Measurements from ENCODE around the gene IFRD2. TPM values are rescaled to one million over a fixed set of nuclear protein-coding genes. Genes with fewer than 3 reads are reported as not detected.
A peak's percentile ranks its signal among the peaks of the same experiment; 100 is the strongest.

IFRD2 gene
- total and polyA plus RNA-seq, 9 of the 15 experiments (the other 6 are each of a cell fraction or from before 2014, with no cell fraction given): 30.5 to 115 (median 52.8) TPM

DNA sequence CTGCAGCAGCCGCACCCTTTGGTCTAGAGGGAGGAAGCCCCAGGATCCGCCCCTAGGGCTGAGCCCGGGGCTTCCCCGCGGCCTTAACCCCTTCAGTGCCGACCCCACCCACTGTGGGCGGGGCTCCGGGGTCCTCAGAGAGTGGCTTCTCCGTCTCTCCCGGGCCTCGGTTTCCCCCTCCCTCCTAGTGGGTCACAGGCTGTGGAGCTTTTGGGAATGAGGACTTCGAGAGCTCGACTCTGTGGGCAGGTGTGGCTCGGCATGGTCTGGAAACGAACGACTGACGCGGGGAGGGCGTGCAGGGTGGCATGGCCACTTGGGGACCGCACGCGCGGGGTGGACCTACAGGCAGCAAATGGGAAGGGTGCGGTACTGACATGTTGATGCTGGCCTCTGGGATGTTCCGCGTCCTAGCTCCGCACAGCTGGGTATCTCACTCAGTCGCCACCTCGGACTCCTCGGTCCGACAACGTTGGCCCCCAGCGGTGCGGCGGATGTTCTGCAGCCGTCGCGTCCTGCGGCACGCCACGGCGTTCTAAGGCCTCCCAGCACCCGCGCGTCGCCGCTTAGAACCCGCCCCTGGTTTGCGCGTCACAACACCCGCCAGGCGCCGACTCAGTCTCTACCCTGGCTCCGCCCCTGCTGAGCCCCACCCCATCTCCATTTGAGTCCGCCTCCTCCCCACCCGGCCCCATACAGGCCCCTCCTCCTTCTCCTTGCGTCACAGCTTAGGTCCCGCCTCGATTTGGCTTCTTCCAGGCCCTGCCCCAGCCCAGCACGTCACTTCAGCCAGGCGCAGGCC, 6.8 kb upstream of the IFRD2 start, which contains the start of the genes HYAL3 and NAA80 (continued):
- TF ChIP-seq, protein P1, sequence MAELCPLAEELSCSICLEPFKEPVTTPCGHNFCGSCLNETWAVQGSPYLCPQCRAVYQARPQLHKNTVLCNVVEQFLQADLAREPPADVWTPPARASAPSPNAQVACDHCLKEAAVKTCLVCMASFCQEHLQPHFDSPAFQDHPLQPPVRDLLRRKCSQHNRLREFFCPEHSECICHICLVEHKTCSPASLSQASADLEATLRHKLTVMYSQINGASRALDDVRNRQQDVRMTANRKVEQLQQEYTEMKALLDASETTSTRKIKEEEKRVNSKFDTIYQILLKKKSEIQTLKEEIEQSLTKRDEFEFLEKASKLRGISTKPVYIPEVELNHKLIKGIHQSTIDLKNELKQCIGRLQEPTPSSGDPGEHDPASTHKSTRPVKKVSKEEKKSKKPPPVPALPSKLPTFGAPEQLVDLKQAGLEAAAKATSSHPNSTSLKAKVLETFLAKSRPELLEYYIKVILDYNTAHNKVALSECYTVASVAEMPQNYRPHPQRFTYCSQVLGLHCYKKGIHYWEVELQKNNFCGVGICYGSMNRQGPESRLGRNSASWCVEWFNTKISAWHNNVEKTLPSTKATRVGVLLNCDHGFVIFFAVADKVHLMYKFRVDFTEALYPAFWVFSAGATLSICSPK (IDR thresholded peaks at IDR 0.05; ENCODE audit: borderline replicate concordance): no peak
- peak; percentile 68 for TF ChIP-seq POLR2AphosphoS2 (IDR thresholded peaks at IDR 0.05; ENCODE audit: low read length)
- peak; percentile 76 for TF ChIP-seq POLR2A (conservative IDR thresholded peaks at IDR 0.05)
- TF ChIP-seq BHLHE40 (IDR thresholded peaks at IDR 0.05; ENCODE audit: low read length): peak; percentile 60; the same call in 1 of the 2 replicates
- TF ChIP-seq ZC3H11A (IDR thresholded peaks at IDR 0.05; ENCODE audit: low read depth, low read length): no peak
- TF ChIP-seq, protein P2, sequence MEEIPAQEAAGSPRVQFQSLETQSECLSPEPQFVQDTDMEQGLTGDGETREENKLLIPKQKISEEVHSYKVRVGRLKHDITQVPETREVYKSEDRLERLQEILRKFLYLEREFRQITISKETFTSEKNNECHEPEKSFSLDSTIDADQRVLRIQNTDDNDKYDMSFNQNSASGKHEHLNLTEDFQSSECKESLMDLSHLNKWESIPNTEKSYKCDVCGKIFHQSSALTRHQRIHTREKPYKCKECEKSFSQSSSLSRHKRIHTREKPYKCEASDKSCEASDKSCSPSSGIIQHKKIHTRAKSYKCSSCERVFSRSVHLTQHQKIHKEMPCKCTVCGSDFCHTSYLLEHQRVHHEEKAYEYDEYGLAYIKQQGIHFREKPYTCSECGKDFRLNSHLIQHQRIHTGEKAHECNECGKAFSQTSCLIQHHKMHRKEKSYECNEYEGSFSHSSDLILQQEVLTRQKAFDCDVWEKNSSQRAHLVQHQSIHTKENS (CRISPR knock-in tag; IDR thresholded peaks at IDR 0.05): no peak
- TF ChIP-seq TCF7L2 (IDR thresholded peaks at IDR 0.05; ENCODE audit: low read depth, low read length): no peak
- TF ChIP-seq SIRT6 (IDR thresholded peaks at IDR 0.05; ENCODE audit: low read depth, low read length): no peak
- TF ChIP-seq, protein P3, sequence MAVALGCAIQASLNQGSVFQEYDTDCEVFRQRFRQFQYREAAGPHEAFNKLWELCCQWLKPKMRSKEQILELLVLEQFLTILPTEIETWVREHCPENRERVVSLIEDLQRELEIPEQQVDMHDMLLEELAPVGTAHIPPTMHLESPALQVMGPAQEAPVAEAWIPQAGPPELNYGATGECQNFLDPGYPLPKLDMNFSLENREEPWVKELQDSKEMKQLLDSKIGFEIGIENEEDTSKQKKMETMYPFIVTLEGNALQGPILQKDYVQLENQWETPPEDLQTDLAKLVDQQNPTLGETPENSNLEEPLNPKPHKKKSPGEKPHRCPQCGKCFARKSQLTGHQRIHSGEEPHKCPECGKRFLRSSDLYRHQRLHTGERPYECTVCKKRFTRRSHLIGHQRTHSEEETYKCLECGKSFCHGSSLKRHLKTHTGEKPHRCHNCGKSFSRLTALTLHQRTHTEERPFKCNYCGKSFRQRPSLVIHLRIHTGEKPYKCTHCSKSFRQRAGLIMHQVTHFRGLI (CRISPR knock-in tag; IDR thresholded peaks at IDR 0.05): no peak
- TF ChIP-seq ZNF583 (CRISPR knock-in tag; IDR thresholded peaks at IDR 0.05): no peak
- TF ChIP-seq KDM4B (IDR thresholded peaks at IDR 0.05; ENCODE audit: borderline replicate concordance in 2 of 2, low read depth in 1 of 2): no peak; a peak in 1 of 4 replicates
- no peak for TF ChIP-seq MEF2D (tag; conservative IDR thresholded peaks at IDR 0.05; ENCODE audit: low read depth)
- no peak for TF ChIP-seq ELK1 (CRISPR knock-in tag; IDR thresholded peaks at IDR 0.05)
- TF ChIP-seq GABPB2 (CRISPR knock-in tag; conservative IDR thresholded peaks at IDR 0.05): no peak
- TF ChIP-seq HIVEP1 (CRISPR knock-in tag; IDR thresholded peaks at IDR 0.05): peak; percentile 66; the same call in 1 of the 2 replicates
- TF ChIP-seq CBFB (CRISPR knock-in tag; IDR thresholded peaks at IDR 0.05): no peak
- TF ChIP-seq, protein P4, sequence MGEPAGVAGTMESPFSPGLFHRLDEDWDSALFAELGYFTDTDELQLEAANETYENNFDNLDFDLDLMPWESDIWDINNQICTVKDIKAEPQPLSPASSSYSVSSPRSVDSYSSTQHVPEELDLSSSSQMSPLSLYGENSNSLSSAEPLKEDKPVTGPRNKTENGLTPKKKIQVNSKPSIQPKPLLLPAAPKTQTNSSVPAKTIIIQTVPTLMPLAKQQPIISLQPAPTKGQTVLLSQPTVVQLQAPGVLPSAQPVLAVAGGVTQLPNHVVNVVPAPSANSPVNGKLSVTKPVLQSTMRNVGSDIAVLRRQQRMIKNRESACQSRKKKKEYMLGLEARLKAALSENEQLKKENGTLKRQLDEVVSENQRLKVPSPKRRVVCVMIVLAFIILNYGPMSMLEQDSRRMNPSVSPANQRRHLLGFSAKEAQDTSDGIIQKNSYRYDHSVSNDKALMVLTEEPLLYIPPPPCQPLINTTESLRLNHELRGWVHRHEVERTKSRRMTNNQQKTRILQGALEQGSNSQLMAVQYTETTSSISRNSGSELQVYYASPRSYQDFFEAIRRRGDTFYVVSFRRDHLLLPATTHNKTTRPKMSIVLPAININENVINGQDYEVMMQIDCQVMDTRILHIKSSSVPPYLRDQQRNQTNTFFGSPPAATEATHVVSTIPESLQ (CRISPR knock-in tag; IDR thresholded peaks at IDR 0.05): no peak
